ENCODE results near the gene OR2J1.
"Not testable (repeated sequence)": the region's sequence is repeated elsewhere in the genome, so short reads cannot be mapped to it uniquely, and the experiment has no call there.

Gene OR2J1

DNA sequence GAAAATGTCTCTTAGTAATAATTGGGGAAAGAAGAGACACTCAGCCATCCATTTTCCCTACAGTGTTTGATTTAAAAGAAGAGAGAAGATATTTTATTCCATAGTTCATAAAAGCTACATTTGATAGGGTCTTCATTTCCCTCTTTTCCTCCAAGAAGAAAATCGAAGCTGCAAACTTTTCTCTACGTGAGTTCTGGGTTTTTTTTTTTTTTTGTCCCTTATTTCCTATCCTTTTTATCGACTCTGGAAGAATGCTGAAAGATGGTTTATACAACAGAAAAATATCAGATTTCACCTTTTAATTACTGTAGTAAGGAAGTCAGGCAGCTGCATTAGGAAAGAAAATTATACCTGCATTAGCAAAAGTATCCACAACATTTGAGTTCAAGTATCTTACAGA is at the start of gene OR2J1:
Gene OR2J1 (plus strand): TSS at position 301 of the 400 bp plus-strand sequence. CDS start 1,453 bp downstream, outside the sequence.
- no peak for DNase-seq

DNA sequence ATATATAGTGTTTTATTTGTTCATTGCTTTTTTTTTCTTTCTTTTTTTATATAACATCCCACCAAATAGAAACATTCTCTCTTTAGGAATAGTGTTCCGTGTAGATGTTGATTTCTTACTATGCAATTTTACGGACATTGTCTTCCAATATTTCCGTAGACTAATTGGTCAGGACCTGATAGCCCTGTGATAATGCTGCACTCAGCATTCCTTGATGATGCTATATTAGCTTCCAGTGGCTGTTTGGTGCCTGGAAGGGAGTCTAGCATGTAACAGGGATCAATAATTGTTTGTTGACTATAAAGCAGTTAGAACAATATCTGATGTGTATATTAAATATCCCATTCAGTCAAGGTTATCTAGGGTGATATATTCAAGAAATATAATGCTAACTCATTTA is 47.6 kb upstream of the OR2J1 start:
- no peak for DNase-seq

- DNase-seq = no peak
Measured at GRCh38 chr6:29071831-29072723, 27.2 kb upstream of the OR2J1 start.

- DNase-seq = no peak
Measured at GRCh38 chr6:29079203-29079602, 20.1 kb upstream of the OR2J1 start.

GRCh38 chr6:29081312-29081711 is 18.0 kb upstream of the OR2J1 start:
- DNase-seq = no peak

DNA sequence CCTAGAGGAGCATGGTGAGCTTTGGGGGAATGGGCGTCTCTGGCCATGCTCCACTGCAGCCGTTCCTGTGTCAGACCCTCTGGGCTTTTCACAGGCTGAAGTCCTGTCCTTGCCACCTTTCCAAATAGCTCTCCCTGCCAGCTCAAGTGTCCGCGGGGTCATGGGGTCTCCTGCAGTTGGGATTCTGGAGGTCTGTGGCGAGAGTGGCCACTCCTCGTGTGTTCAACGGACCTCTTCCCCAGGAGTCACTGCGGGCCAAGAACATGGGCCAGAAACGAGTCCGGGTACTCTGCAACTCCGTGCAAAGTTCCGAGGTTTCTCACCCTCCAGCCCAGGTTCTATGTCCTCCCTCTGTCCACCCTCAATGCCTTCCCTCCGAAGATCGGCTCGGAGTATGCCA is 16.8 kb upstream of the OR2J1 start:
- no peak for DNase-seq

DNA sequence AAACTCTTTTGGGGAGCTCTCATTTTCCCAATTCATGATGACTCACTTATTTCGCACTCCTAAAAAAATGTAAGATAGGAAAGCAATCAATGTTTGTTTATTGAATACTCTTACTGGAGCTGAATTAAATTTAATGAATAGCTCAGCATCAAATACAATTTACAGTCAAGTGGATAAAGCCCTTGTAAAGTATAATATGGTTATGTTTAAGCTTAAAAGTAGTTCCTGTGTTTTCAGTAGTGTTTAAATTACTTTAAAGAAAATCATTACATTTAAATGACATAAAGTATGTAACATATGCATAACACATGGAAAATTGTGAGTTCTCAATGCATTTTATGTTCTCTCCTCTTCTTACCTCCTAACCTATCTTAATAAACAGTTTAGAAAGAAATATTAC is 12.1 kb upstream of the OR2J1 start, which contains the start of gene OR2B3:
Gene OR2B3 (minus strand): TSS at position 101 of the 400 bp plus-strand sequence. CDS start 65 bp downstream, at position 36.
- no peak for DNase-seq

DNA sequence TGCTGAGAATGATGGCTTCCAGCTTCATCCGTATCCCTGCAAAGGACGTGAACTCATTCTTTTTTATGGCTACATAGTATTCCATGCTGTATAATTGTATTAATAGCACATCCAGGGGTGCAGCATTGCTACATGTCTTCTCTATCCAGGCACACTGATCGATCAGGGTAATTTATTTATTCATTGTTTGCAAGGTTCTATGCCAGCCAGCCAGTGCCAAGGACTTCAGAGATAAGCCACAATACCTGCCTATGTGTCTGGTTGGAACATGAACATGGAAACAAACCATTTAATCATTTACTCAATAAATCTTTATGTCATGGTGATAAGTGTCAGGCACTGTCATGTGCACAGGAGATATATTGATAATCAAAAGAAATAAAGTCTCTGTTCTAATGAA is 6.3 kb upstream of the OR2J1 start:
- no peak for DNase-seq

DNA sequence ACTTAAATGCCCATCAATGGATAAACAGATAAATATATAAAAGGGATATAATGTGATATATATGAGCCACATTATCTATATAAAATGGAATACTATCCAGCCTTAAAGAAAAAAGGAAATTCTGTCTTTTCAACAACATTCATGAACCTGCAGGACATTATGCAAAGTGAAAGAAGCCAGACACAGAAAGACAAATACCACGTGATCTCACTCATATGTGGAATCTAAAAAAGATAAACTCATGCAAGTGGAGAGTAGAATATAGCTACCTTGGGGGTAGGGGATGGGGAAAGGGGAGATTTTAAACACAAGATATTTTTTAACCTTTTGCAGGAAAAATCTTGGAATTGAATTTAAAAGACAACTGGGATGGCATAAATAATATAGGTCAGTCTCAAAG is 1.5 kb upstream of the OR2J1 start:
- no peak for DNase-seq

DNA sequence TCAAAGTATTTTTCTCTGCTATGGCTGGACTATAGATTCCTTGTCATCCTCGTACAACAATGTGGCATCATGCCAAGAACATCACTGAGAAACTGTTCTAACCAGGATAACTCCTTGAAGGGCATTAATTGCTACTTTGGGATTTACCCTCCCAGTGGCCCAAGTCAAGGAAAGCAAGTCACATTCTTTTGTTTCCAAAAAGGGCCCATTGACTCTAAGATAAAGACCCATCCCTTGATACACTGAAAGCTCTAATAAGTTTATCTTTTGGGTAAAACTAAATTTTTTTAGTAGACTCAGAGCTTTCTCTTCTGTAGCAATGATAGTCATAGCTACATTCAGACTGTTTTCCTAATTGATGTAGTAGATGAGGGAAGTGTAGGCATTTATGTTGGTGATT is 8.5 kb downstream of the OR2J1 start, which contains the start of gene OR2J3:
Gene OR2J3 (plus strand): TSS at position 301 of the 400 bp plus-strand sequence. CDS start 3,833 bp downstream, outside the sequence.
- DNase-seq = no peak

DNA sequence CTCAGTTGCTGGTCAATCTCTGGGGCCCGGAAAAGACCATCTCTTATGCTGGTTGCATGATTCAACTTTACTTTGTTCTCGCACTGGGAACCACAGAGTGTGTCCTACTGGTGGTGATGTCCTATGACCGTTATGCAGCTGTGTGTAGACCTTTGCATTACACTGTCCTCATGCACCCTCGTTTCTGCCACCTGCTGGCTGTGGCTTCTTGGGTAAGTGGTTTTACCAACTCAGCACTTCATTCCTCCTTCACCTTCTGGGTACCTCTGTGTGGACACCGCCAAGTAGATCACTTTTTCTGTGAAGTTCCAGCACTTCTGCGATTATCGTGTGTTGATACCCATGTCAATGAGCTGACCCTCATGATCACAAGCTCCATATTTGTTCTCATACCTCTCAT is 12.8 kb downstream of the OR2J1 start:
- peak; percentile 1 for DNase-seq

DNA sequence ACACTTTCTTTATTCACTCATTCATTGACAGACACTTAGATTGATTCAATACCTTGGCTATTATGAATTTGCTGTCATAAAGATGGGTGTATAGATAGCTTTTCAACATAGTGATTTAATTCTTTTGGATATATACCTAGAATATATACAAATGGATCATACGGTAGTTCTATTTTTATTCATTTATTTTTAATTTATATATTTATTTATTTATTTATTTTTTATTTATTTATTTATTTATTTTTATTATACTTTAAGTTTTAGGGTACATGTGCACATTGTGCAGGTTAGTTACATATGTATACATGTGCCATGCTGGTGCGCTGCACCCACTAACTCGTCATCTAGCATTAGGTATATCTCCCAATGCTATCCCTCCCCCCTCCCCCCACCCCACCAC is 15.7 kb downstream of the OR2J1 start:
- DNase-seq = not testable (repeated sequence)

DNA sequence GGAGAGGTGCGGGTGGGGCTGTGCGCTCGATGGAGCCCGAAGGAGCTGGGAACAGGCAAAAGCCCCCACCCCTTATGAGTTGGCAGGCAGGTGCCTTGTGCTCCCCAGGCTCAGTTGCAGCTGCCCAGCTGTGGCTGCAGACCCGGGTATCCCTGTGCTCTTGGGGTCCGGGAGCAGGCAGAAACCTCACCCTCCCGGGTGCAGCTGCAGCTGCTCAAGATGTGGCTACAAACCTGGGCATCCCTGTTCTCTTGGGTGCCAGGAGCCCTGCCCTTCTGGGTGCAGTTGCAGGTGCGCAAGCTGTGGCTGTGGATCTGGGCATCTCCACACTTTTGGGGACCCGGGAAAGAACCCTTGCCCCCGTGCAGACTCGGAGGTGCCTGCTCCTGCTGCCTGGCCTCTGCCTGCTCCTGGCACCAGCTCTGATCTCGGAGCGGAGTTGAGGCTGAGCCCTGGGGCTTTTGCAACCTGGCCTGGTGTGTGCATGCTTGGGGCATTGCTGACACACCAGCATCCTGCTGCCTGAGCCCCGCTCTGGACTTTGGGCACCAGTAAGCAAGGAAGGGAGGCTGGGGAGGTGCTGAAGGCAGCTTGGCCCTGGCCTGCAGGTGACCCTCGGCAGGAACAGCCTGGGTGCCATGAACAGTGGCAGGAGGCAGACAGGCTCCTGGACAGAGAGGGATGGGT is 30.2 kb downstream of the OR2J1 start:
- DNase-seq = no peak

- no peak for DNase-seq
Measured at GRCh38 chr6:29130644-29131043, 31.4 kb downstream of the OR2J1 start.

GRCh38 chr6:29131691-29132090 is 32.4 kb downstream of the OR2J1 start:
- DNase-seq = no peak

- no peak for DNase-seq
Measured at GRCh38 chr6:29137724-29138123, 38.4 kb downstream of the OR2J1 start.

GRCh38 chr6:29141606-29142005 is 42.3 kb downstream of the OR2J1 start:
- DNase-seq = no peak

- no peak for DNase-seq
Measured at GRCh38 chr6:29142309-29142708, 43.0 kb downstream of the OR2J1 start.

DNA sequence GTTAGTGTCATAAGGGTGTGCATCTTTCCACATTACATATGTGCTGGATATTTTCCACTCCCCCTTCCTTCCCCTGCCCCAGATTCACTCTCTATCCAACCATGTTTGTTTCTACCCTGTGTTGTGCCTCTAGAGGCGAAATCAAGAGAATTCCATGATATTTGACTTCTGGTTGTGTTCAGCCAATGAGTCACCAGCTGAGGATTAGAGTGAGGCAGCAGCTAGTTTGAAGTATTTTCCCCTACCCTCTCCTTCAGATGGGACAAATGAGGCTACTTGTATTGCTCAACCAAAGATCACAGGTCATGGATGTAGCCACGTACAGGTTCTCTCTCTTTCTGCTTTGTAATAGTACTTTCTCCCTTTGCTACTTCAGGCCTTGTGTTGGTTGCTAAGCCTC is 46.9 kb downstream of the OR2J1 start:
- DNase-seq = no peak

DNA sequence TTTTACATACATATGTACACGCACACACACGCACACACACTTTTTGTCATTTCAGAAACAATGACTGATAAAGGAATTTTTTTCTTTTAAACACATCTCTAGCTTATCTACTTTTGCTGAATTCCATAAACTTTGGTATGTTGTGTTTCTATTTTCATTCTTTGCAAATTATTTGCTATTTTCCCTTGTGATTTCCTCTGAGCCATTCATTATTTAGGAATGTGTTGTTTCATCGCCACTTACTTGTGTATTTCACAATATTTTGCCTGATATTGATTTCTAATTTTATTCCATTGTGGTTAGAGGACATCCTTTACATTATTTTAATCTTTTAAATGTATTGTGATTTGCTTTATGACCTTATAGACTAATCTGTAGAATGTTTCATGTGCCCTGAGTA is 47.8 kb downstream of the OR2J1 start:
- DNase-seq = no peak

- DNase-seq = not testable (repeated sequence)
Measured at GRCh38 chr6:29149444-29149843, 50.2 kb downstream of the OR2J1 start.
